Measurements from ENCODE around the gene SOAT1. TPM values are rescaled to one million over a fixed set of nuclear protein-coding genes. Genes with fewer than 3 reads are reported as not detected.

Gene SOAT1
- total and polyA plus RNA-seq, 10 of the 15 experiments (the other 5 are each of a cell fraction or from before 2014, with no cell fraction given) = 8.6 to 68.5 (median 22.3) TPM

DNA sequence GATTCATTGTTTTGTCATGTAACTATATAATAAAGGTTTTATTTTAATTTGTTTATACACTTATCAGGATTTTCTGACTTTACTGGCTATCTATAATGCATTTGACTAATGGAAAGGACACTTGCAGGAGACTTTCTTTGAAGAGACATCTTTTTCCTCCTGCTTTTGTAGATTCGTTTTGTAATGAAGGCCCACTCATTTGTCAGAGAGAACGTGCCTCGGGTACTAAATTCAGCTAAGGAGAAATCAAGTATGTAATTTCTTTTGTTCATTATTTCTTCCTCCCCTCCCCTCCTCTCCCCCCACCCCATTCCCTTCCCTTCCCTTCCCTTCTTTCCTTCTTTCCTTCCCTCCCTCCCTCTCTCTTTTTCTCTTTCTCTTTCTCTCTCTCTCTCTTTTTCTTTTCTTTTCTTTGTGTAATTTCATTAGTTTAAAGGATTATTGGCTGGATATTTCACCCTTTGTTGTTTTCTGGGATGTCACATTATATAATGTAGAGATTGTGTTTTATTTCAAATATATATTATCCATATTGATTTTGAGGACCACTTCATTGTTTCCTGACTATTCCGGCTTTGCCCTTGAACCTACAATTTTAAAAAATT, 48.4 kb downstream of the SOAT1 start (continued):
- TF ChIP-seq, protein P1, sequence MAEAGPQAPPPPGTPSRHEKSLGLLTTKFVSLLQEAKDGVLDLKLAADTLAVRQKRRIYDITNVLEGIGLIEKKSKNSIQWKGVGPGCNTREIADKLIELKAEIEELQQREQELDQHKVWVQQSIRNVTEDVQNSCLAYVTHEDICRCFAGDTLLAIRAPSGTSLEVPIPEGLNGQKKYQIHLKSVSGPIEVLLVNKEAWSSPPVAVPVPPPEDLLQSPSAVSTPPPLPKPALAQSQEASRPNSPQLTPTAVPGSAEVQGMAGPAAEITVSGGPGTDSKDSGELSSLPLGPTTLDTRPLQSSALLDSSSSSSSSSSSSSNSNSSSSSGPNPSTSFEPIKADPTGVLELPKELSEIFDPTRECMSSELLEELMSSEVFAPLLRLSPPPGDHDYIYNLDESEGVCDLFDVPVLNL (IDR thresholded peaks at IDR 0.05; ENCODE audit: low read depth, low read length) = no peak
- TF ChIP-seq, protein P2, sequence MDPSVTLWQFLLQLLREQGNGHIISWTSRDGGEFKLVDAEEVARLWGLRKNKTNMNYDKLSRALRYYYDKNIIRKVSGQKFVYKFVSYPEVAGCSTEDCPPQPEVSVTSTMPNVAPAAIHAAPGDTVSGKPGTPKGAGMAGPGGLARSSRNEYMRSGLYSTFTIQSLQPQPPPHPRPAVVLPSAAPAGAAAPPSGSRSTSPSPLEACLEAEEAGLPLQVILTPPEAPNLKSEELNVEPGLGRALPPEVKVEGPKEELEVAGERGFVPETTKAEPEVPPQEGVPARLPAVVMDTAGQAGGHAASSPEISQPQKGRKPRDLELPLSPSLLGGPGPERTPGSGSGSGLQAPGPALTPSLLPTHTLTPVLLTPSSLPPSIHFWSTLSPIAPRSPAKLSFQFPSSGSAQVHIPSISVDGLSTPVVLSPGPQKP (IDR thresholded peaks at IDR 0.05; ENCODE audit: low read depth, low read length) = no peak
- TF ChIP-seq, protein P3, sequence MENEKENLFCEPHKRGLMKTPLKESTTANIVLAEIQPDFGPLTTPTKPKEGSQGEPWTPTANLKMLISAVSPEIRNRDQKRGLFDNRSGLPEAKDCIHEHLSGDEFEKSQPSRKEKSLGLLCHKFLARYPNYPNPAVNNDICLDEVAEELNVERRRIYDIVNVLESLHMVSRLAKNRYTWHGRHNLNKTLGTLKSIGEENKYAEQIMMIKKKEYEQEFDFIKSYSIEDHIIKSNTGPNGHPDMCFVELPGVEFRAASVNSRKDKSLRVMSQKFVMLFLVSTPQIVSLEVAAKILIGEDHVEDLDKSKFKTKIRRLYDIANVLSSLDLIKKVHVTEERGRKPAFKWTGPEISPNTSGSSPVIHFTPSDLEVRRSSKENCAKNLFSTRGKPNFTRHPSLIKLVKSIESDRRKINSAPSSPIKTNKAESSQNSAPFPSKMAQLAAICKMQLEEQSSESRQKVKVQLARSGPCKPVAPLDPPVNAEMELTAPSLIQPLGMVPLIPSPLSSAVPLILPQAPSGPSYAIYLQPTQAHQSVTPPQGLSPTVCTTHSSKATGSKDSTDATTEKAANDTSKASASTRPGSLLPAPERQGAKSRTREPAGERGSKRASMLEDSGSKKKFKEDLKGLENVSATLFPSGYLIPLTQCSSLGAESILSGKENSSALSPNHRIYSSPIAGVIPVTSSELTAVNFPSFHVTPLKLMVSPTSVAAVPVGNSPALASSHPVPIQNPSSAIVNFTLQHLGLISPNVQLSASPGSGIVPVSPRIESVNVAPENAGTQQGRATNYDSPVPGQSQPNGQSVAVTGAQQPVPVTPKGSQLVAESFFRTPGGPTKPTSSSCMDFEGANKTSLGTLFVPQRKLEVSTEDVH (IDR thresholded peaks at IDR 0.05; ENCODE audit: low read depth, partially characterized antibody) = no peak
- no peak for TF ChIP-seq HDAC6 (IDR thresholded peaks at IDR 0.05; ENCODE audit: unreplicated experiment)
- TF ChIP-seq MXI1 (IDR thresholded peaks at IDR 0.05; ENCODE audit: low read depth, low read length) = no peak
- TF ChIP-seq, protein P4, sequence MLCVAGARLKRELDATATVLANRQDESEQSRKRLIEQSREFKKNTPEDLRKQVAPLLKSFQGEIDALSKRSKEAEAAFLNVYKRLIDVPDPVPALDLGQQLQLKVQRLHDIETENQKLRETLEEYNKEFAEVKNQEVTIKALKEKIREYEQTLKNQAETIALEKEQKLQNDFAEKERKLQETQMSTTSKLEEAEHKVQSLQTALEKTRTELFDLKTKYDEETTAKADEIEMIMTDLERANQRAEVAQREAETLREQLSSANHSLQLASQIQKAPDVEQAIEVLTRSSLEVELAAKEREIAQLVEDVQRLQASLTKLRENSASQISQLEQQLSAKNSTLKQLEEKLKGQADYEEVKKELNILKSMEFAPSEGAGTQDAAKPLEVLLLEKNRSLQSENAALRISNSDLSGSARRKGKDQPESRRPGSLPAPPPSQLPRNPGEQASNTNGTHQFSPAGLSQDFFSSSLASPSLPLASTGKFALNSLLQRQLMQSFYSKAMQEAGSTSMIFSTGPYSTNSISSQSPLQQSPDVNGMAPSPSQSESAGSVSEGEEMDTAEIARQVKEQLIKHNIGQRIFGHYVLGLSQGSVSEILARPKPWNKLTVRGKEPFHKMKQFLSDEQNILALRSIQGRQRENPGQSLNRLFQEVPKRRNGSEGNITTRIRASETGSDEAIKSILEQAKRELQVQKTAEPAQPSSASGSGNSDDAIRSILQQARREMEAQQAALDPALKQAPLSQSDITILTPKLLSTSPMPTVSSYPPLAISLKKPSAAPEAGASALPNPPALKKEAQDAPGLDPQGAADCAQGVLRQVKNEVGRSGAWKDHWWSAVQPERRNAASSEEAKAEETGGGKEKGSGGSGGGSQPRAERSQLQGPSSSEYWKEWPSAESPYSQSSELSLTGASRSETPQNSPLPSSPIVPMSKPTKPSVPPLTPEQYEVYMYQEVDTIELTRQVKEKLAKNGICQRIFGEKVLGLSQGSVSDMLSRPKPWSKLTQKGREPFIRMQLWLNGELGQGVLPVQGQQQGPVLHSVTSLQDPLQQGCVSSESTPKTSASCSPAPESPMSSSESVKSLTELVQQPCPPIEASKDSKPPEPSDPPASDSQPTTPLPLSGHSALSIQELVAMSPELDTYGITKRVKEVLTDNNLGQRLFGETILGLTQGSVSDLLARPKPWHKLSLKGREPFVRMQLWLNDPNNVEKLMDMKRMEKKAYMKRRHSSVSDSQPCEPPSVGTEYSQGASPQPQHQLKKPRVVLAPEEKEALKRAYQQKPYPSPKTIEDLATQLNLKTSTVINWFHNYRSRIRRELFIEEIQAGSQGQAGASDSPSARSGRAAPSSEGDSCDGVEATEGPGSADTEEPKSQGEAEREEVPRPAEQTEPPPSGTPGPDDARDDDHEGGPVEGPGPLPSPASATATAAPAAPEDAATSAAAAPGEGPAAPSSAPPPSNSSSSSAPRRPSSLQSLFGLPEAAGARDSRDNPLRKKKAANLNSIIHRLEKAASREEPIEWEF (IDR thresholded peaks at IDR 0.05; ENCODE audit: insufficient replicate concordance, low read depth, low read length) = no peak
